Measurements from ENCODE around the gene SLC16A3.

SLC16A3 gene

DNA sequence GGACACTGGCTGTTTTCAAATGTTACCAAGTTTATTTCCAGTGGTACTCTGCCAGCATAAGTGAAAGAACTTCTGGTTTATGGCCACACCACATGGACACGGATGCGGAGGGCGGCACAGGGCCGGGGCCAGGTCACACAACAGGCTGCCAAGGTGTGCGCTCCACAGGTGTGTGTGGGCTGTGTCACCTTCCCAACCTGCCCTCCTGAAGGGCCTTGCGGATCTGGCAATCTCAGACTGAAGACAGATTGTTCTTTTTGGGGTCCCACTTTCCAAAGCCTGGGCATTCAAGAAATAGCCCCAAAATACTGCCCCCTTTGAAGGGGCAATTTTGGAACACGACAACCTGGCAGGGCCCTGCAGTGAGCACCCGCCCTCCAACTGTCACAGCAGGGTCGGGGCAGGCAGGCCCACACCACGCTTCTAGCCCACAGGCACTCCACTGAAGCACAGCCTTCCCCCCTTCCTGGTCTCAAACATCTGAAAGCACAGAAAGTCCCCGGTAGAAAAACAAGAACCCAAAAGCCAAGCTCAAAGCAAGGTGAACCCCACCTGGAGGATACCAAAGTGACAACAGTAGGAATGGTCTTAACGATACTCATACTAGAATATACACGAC is 41.1 kb downstream of the SLC16A3 start:
- DNase-seq, result peak; percentile 31

DNA sequence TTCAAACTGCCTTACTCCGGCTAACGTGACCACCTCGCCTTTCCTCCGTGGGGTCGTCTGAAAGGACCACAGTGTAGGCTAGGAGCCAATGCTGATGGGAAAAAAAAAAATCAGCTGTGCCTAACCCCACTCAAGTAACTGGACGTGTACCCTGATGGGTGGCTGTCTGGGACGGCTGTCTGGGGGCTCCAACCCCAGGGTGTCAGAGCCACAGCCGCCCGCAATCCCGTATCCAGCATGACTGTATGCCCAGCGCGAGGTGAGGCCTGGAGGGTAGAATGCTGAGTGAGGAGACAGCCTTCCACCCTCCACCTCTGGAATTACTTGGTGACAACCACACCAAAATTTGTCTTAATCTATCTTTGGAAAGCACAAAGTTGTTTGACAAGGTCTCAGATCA is 41.8 kb downstream of the SLC16A3 start:
- no peak for DNase-seq

DNA sequence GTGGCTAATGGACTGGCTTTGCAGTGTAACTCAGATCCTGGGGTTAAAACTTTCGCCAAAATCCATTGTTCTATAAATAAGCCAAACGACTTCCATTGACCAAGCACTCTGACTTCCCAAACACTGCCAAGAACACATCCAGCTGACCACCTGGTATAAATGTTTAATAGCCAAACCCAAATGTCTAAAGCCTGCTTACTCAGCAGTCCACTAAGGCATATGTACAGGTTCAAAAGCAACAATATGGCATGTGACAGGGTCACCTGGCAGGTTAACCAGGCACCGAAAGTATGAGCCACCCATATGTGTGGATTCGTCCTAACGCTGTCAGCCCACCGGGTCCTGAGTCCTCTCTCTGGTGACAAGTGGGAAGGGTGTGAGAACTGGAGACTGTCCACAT is 42.6 kb downstream of the SLC16A3 start:
- DNase-seq, result no peak

DNA sequence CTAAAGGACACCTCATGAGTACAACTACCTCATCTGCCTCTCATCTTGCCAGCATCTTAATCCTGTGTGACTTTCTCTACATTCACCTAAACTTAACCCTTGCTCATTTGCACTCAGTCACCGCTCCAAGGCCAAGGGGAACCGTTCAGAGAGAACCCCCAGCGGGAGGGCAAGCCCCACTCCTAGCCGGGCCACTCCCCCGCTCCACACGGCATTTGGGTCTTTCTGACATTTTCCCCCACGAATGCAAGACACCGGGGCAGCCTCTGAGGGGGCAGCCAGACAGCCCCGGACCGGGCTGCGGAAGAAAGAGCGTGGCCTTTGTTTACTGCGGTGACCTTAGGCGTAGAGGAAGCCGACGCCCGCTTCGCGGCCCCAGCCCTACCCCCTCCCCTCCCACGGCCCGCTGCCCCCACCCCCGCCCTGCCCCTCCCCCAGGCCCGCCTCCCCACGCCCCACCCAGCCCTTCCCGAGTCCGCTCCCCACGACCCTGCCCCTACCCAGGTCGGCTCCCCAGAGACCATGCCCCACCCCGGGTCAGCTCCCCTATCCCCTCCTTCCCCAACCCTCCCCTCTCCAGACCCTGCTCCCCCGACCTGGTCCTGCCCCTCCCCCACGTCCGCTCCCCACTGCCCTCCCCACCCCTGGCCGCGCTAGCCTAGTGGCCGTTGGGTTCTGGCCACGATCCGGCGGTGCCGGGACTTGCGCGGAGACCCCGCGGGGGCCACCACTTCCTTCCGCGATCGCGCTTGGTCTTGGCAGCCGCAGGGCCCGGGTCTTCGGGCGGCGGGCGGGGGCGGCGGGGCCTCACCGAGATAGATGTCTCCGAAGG is 43.9 kb downstream of the SLC16A3 start:
- peak; percentile 58 for DNase-seq

DNA sequence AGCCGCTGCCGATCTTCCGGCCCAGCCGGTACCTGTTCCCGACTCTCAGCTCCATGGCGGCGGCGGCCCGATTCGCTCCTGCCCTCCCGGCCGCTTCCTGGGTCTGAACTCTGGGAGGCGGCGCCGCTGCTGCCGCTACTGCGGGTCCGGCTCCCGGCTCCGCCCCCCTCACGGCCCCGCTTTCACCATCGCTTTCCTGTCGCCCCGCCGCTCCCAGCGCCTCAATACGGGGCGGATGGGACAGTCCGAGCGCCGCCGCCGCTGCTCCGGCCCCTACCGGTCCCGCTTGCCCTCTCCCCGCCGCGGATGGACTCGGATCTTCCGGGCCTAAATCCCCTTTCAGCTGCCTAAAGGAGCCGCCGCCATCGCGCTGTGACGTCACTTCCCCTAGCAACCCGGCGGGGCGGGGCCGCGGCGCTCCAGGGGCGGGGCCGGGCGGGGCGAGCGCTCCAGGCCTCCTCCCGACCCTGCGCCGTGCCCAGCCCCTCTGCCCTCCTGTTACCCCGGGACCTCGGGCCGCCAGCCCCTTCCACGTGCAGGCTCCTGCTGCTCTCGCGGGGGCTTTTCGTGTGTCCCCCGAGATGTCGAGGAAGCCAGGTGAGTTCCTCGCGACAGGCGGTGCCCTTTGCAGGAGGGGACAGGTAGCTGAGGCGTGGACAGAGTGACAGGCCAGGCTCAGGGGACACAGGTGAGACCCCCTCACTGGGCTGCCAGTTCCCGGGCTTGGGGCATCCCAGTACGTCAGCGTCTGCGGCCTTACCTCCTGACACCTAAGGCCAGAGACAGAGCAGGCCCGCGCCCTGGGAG is 44.7 kb downstream of the SLC16A3 start, which contains the start of gene CSNK1D:
TSS of gene CSNK1D (minus strand) at position 374 of the 807 bp plus-strand sequence. CDS start at position 55, 319 bp downstream.
- DNase-seq, result peak; percentile 92

DNA sequence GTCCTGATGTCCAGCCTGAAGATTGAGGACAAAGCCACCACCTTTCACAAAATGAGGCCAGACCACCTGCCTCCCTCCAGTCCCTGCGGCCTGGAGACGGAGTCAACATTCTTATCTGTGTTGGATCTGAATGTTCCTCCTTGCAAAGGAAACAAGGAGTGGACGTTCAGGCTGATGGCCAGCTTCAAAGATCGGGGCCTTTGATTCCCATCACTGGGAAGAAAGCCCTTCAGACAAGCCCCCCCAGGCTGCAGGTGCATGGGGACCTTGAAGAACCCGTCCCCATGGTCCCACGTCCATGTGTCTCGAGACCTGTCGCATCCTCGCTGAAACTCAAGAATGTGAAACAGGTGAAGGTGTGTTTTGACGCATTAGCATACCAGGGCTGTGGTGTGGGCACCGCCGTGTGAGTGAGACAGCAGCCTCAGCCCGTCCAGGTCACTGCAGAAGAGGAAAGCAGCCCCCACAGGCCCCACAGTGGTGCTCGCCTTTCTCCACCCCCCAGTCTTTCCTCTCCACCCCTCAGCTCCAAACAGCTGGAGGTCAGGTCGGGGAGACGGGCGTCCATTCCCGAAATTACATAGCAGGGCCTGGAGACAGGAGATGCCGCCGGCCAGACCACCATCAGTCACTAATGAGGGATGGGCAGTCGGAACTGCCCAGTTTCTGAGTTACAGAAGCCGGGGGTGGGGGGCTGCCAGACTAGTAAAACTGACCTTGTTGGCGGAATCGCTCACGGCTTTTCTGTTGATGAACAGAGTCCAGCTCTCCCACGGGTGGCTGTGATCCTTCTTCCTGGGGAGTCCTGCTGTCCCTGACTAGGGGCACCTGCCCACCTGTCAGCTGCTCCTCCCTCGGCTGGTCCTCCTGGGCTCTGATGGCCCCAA is 45.5 kb downstream of the SLC16A3 start:
- DNase-seq, result no peak

DNA sequence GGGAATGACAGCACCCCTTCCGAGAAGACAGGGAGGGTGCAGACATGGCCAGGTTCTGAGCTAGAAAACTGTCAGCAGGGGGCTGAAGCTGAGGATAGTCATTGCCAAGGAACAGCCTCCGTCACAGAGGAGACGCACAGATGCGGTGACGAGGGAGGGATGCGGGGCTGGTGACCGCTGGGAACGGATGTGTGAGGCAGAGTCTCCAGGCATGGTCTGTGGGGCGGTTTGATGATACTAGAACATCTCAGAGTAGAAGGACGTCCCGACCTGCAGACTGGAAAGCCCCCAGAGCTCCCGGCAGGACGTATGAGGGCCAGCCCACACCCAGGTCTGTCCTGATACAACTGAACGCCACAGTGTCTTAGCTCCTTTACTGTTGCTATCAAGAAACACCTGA is 46.5 kb downstream of the SLC16A3 start:
- DNase-seq, result no peak

DNA sequence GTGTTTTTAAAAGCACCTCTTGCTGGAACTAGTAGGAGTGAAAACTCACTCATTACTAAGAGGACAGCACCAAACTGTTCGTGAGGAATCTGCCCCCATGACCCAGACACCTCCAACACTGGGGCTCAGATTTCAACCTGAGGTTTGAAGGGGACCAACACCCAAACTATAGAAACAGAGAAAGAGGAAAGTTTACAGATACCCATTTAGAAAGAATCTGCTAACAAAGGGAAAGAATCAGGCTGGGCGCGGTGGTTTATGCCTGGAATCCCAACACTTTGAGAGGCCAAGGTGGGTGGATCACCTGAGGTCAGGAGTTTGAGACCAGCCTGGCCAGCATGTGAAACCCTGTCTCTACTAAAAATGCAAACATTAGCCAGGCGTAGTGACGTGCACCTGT is 48.1 kb downstream of the SLC16A3 start:
- no peak for DNase-seq

DNA sequence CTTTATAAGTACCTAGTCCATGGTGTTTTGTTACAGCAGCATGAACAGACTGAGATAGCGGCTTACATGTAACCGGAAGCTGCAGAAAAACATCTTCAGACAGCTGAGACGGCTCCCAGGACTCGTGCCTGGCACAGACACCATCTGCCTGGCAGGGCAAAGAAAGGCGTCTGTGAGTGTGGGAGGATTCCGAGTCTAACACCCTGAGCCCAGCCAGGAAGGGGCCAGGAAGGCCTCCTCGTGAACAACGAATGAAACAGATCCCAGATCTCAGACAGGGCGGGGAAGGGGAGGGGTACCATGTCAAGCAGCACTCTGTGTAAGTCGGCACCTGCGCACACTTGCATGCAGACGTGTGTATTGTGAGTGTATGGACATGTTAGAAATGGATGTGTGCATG is 49.0 kb downstream of the SLC16A3 start:
- no peak for DNase-seq

DNA sequence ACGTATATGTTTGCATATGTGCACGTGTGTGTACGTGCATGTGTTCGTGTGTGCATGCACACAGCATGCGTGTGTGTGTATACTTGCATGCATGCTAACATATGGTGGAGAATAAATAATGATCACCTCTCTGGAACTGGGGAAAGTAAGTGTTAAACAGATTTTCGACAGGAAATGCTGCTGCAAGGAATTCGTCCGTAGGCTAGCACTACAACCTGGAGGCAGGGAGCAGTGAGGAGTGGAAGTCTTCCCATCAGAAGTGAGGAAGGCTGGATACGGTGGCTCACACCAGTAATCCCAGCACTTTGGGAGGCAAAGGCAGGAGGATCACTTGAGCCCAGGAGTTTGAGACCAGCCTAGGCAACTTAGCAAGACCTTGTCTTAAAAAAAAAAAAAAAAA is 49.5 kb downstream of the SLC16A3 start:
- DNase-seq, result no peak

DNA sequence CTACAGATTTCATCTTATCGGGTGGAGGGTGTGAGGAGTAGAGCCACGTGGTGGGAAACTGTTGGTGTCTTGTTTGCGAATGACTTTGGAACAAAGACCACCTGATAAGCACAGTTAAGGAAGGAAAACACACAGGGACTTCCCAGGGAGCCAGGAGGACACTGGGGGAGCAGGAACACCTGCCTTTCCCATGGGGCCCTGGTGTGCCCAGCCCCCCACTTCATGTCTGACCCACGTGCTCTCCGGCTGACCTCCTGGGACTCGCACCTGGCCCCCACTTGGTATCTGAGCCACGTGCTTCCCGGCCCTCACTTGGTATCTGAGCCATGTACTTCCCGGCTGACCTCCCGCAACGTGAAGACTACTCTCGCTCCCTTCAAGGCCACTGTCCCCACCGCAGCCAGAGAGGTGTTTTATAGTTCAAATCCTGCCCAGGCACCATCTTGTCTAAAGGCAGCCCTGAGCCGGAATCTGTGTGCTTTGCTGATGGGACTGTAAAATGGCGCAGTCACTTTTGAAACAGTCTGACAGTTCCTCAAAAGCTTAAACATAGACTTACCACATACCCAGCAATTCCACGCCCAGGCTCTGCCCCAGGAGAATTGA is 50.0 kb downstream of the SLC16A3 start:
- DNase-seq, result no peak

DNA sequence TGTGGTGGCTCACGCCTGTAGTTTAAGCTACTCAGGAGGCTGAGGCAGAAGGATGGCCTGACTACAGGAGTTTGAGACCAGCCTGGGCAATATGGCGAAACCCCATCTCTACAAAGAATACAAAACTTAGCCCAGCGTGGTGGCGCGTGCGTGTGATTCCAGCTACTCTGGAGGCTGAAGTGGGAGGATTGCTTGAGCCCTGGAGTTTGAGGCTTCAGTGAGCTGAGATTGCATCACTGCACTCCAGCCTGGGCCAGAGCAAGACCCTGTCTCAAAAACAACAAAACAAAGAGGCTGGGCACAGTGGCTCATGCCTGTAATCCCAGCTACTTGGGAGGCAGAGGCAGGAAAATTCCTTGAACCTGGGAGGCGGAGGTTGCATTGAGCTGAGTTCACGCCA is 51.7 kb downstream of the SLC16A3 start:
- DNase-seq, result no peak

DNA sequence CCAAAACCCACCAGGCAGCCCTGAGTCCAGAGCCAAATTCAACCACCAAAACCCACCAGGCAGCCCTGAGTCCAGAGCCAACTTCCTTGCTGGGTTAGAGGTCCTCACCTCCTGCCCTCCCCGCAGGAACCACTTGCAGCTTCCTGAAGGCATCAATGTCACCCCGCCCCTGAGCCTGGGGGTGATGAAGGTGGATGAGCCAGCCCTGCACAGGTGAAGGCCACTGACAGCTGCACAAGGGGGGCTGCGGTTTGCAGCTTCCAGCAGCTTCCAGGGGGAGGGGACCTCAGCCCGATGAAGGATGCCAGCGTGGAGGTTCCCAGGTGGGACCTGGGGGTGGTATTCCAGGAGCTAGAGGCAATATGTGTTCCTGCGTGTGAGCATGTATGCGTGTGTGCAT is 52.2 kb downstream of the SLC16A3 start:
- no peak for DNase-seq

DNA sequence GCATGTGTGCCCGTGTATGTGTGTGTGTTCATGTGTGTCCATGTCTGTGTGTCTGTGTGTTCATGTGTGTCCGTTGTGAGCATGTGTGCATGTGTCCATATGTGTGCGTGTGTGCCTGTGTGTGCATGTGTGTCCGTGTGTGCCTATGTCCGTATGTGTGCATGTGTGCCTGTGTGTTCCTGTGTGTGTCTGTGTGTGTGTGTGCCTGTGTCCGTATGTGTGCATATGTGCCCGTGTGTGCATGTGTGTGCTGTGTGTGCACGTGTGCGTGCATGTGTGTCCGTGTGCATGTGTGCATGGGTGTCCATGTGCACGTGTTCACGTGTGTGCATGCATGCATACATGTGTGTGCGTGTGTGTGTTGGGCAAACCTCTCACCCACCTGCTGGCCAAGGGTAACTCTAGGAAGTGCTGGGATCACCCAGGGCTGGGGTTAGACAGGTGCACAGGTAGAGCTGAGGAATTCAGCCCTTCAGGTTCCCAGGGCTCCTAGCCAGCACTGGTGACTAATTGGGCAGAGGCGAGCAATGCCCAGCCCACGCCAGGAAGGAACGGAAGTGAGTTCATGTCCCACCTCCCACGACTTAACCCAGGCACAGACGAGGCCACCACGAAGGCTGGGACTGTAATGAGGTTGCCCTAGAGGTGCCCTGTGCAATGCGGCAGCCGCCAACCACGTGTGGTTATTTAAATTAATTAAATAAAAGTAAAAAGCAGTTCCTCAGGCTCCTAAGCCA is 52.8 kb downstream of the SLC16A3 start:
- DNase-seq, result no peak

DNA sequence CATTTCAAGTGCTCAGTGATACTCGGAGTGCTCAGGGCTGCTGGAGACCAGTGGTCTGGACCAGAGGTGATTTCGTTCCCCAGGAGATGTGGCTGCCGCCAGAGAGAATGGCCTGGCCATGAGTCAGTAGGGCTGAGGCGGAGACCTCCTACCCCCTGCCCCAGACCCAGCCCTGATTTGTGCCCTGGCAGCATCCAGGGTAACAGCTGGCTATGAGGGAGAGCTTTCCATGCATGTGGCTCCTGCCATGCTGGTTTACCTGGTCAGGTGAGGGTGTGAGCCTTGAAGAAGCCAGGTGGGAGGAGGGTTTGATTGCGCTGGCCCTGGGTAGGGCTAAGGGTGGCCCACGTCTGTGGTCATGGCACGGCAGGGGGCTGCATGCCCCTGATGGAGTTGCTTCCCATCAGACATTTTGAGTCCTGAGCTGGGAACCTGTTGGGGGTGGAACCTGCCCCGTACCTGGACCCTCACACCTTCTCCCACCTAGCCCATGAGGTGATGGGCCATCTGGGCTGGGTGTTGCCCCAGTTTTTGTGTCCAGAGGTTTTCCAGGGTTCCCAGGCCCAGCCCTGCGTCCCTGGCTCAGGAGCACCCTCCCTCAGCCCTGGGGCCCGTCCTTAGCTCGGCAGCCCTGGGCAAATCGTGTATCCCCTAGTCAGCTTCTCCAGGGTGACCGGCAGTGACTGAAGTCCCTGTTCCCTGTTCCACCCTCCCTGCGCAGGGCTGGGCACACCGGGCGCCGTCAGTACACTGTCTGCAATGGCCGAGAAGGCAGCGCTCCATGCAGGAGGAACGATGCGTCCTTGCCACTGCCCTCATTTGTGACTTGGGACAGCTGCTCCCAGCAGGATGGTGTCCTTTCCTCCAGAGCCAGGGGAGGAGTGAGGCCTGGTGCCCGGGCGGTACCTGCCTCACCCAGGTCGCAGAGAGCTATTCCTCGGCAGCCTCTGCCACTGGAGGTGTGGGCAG is 53.7 kb downstream of the SLC16A3 start:
- no peak for DNase-seq

DNA sequence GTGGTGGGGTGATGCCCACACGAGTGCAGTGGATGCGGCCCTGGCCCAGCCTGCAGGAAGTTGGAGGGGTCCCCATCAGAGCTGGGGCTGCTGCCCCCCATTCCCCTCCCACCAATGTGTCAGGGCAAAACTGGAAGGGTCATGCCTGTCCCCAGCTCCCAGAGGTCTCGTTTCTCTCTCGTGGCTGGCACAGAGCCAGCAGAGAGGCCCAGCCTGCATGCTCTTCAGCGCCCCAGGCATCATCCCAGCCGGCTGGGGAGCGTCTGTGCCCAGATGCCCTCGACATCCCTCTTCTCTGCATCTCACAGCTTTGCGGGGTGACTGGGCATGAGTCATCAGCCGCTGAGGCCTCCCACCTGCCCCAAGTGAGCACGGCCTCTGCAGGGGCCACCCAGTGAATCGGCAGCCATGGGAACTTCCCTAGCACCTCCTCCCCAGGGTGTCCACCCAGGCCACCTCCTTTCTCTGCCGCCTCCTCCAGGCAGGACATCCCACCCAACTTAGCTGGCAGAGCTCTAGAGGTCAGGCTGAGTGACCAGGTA is 54.4 kb downstream of the SLC16A3 start:
- no peak for DNase-seq

DNA sequence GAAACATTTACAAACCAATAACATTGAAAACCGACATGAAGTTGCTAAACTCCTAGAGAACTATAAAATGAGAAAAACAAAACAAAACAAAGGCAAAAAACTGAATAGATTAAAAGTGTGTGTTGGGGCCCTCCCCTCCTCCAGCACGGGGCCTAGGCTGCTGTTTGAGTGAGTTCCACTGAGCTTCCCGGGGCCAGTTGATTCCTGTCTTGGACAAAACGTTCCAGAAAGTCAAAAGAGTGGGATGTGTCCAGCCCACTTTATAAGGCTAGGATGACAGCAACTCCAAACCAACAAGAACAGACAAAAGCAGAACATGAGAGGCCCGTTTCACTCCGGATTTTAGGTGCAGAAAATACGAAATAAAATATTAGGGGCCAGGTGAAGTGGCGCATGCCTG is 56.3 kb downstream of the SLC16A3 start:
- DNase-seq, result no peak

DNA sequence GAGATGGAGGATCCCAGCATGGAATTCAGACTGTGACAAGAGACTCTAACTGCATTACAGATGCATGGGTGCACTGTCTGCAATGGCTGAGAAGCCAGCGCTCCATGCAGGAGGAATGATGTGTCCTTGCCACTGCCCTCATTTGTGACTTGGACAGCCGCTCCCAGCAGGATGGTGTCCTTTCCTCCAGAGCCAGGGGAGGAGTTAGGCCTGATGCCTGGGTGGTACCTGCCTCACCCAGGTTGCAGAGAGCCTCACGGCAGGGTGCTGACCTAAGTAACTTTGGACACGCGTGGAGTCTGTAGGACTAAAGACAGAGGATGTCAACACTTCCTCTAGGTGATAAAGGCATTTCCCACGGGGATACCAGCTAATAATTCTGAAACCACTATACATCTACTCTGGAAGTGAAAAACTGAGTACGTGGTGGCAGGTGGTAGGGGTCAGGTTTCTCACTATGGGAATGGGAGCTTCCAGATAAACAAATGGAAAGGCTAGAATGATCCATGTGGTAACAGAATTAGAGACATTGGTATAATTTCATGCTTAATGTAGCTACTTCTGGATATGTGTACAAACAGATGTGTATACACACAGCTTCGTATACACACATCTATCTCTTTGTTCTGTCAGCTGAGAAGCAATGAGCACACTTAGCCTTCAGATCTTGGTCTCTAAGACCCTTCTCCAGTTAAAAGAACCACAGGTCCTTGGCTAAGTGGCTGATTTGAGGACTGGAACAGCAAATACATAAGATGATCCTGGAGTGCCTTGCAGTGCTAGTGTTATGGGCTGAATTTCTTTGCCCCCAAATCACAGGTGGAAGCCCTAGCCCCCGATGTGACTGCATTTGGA is 58.4 kb downstream of the SLC16A3 start:
- no peak for DNase-seq

All from CD4-positive, alpha-beta T cell treated with Interleukin-10 for 1 hour (primary cell).